Keratinocyte (primary cell): ENCODE results near the gene CCR5AS.

ENCODE experiments used
- CTCF ChIP-seq, 3 experiments: IDR thresholded peaks in 1 of 3; conservative IDR thresholded peaks in 1 of 3; optimal IDR thresholded peaks in 1 of 3; 2 replicates in 2 of 3; 3 replicates in 1 of 3; pipeline versions ENCODE3 to v1.5.1; 2011; ENCODE audit warnings: low read length in 3 of 3, mild to moderate bottlenecking in 3 of 3, moderate library complexity in 2 of 3, control low read depth in 1 of 3, inconsistent platforms in 1 of 3; ENCODE audit not compliant: insufficient read depth in 2 of 3; ENCODE audit errors: extremely low read depth in 1 of 3
- EZH2 ChIP-seq: IDR thresholded peaks from one replicate; pipeline ENCODE4 v1.6.1; 2012; ENCODE audit warnings: inconsistent platforms, mild to moderate bottlenecking, low read length, moderate library complexity

- no peak for TF ChIP-seq CTCF (optimal IDR thresholded peaks at IDR 0.05 in 1 of 3, IDR thresholded peaks at IDR 0.05 in 1 of 3, conservative IDR thresholded peaks at IDR 0.05 in 1 of 3; ENCODE audit: extremely low read depth in 1 of 3, insufficient read depth in 2 of 3, low read length in 3 of 3)
- no peak for TF ChIP-seq EZH2
These were observed 17.6 kb downstream of the CCR5AS start for GRCh38 chr3:46389306-46389705.
